K562 (cell line): ENCODE measurements around the gene CTNNA3.

ENCODE experiments used
- BHLHE40 ChIP-seq: IDR thresholded peaks from 2 replicates; pipeline ENCODE4 v1.6.1; 2011; ENCODE audit warnings: low read length, improper control_type of control experiment
- CBX8 ChIP-seq: fragments of 200-600 bp; sonication (generic); IDR thresholded peaks from 2 replicates; pipeline ENCODE4 v1.6.1; 2012; ENCODE audit warnings: borderline replicate concordance, mixed run types, low read depth, mild to moderate bottlenecking, moderate library complexity, mixed read lengths, low read length, control low read depth, inconsistent platforms; ENCODE audit not compliant: poor library complexity, severe bottlenecking; ENCODE audit errors: extremely low read depth
- CTCF ChIP-seq, 3 experiments: IDR thresholded peaks in 2 of 3; conservative IDR thresholded peaks in 1 of 3; 2 replicates each; pipeline ENCODE4 v1.5.1; 2011 to 2012; ENCODE audit warnings: low read length in 3 of 3, mild to moderate bottlenecking in 3 of 3, control low read depth in 2 of 3, improper control_type of control experiment in 1 of 3, inconsistent platforms in 1 of 3, low read depth in 1 of 3, mixed read lengths in 1 of 3, moderate library complexity in 1 of 3; ENCODE audit not compliant: insufficient read depth in 2 of 3
- FOXM1 ChIP-seq, 2 experiments: fragments of 450-650 bp in 1 of 2; sonication (generic) in 1 of 2; formaldehyde crosslinking in 1 of 2; IDR thresholded peaks; 2 replicates each; pipeline versions ENCODE4 v1.6.1 to v1.9.0; 2017 to 2022; ENCODE audit warnings: low read depth in 2 of 2, mild to moderate bottlenecking in 2 of 2, missing genetic modification reagents in 1 of 2, moderate library complexity in 1 of 2
- GATA2 ChIP-seq: sonication (generic); formaldehyde crosslinking; IDR thresholded peaks from 2 replicates; pipeline ENCODE4 v1.4.0; 2020; ENCODE audit warnings: mild to moderate bottlenecking, missing genetic modification reagents
- GATAD2B ChIP-seq: fragments of 450-650 bp; IDR thresholded peaks from 2 replicates; pipeline ENCODE4 v1.6.1; 2017; ENCODE audit warnings: mild to moderate bottlenecking, borderline replicate concordance
- KDM5B ChIP-seq: fragments of 200-600 bp; sonication (generic); IDR thresholded peaks from 2 replicates; pipeline ENCODE4 v1.6.1; 2012; ENCODE audit warnings: low read depth, mild to moderate bottlenecking, moderate library complexity, low read length, control low read depth, inconsistent platforms; ENCODE audit not compliant: insufficient replicate concordance
- MAZ ChIP-seq, 2 experiments: fragments of 450-650 bp in 1 of 2; sonication (generic) in 1 of 2; formaldehyde crosslinking; IDR thresholded peaks in 1 of 2; conservative IDR thresholded peaks in 1 of 2; 2 replicates each; pipeline versions ENCODE4 v1.4.0 to v1.5.0; 2020; ENCODE audit warnings: mild to moderate bottlenecking in 1 of 2, missing genetic modification reagents in 1 of 2
- NONO ChIP-seq, 2 experiments: fragments of 200-400 bp in 1 of 2; fragments of 450-650 bp in 1 of 2; formaldehyde crosslinking in 1 of 2; IDR thresholded peaks; 2 replicates each; pipeline ENCODE4 v1.6.1; 2017; ENCODE audit warnings: low read depth in 2 of 2, mild to moderate bottlenecking in 2 of 2, moderate library complexity in 2 of 2, low read length in 1 of 2
- NRF1 ChIP-seq, 2 experiments: fragments of 450-650 bp; IDR thresholded peaks in 1 of 2; conservative IDR thresholded peaks in 1 of 2; 2 replicates each; pipeline ENCODE4 v1.6.1; 2014; ENCODE audit warnings: mild to moderate bottlenecking in 2 of 2
- POLR2A ChIP-seq: fragments of 450-650 bp; conservative IDR thresholded peaks from 2 replicates; pipeline ENCODE4 v1.6.1; 2016
- RB1 ChIP-seq: fragments of 450-650 bp; IDR thresholded peaks from 2 replicates; pipeline ENCODE4 v1.6.1; 2017; ENCODE audit warnings: low read depth, mild to moderate bottlenecking
- TF ChIP-seq, protein P1 (sequence below): fragments of 450-650 bp; IDR thresholded peaks from 2 replicates; pipeline ENCODE4 v1.6.1; 2017; ENCODE audit warnings: antibody characterized with exemption
- TF ChIP-seq, protein P2 (sequence below): fragments of 450-650 bp; IDR thresholded peaks from 2 replicates; pipeline ENCODE4 v1.6.1; 2017; ENCODE audit warnings: mild to moderate bottlenecking, moderate library complexity

GRCh38 chr10:66940965-66941364 lies 755.0 kb downstream of the CTNNA3 start:
- TF ChIP-seq BHLHE40 (no peak), POLR2A (no peak), RB1 (no peak), CBX8 (no peak), GATAD2B (no peak), GATA2 (no peak), CTCF (IDR thresholded peaks at IDR 0.05 in 2 of 3, conservative IDR thresholded peaks at IDR 0.05 in 1 of 3; ENCODE audit: insufficient read depth in 2 of 3, low read depth in 1 of 3, low read length in 3 of 3) (no peak), KDM5B (no peak), NONO (IDR thresholded peaks at IDR 0.05; ENCODE audit: low read depth in 2 of 2, low read length in 1 of 2) (no peak), NRF1 (conservative IDR thresholded peaks at IDR 0.05 in 1 of 2, IDR thresholded peaks at IDR 0.05 in 1 of 2) (no peak), FOXM1 (IDR thresholded peaks at IDR 0.05; ENCODE audit: low read depth) (no peak), FOXM1 (CRISPR knock-in tag; IDR thresholded peaks at IDR 0.05; ENCODE audit: low read depth) (no peak), MAZ (CRISPR knock-in tag; conservative IDR thresholded peaks at IDR 0.05 in 1 of 2, IDR thresholded peaks at IDR 0.05 in 1 of 2) (no peak)
- TF ChIP-seq, protein P1, sequence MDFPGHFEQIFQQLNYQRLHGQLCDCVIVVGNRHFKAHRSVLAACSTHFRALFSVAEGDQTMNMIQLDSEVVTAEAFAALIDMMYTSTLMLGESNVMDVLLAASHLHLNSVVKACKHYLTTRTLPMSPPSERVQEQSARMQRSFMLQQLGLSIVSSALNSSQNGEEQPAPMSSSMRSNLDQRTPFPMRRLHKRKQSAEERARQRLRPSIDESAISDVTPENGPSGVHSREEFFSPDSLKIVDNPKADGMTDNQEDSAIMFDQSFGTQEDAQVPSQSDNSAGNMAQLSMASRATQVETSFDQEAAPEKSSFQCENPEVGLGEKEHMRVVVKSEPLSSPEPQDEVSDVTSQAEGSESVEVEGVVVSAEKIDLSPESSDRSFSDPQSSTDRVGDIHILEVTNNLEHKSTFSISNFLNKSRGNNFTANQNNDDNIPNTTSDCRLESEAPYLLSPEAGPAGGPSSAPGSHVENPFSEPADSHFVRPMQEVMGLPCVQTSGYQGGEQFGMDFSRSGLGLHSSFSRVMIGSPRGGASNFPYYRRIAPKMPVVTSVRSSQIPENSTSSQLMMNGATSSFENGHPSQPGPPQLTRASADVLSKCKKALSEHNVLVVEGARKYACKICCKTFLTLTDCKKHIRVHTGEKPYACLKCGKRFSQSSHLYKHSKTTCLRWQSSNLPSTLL: no peak
- TF ChIP-seq, protein P2, sequence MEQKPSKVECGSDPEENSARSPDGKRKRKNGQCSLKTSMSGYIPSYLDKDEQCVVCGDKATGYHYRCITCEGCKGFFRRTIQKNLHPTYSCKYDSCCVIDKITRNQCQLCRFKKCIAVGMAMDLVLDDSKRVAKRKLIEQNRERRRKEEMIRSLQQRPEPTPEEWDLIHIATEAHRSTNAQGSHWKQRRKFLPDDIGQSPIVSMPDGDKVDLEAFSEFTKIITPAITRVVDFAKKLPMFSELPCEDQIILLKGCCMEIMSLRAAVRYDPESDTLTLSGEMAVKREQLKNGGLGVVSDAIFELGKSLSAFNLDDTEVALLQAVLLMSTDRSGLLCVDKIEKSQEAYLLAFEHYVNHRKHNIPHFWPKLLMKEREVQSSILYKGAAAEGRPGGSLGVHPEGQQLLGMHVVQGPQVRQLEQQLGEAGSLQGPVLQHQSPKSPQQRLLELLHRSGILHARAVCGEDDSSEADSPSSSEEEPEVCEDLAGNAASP: no peak
